GM23338 (cell line): ENCODE results near the gene MACF1. TPM values are rescaled to one million over a fixed set of nuclear protein-coding genes. Genes with fewer than 3 reads are reported as not detected.

Experiments used
- ATAC-seq: fragments of 200-7000 bp; cut with Tn5 transposase; 3 replicates; pipeline ENCODE4 v1.9.1; 2020
- DNase-seq: peaks from one replicate; pipeline ENCODE4 v3.0.0-alpha.2; 2015; ENCODE audit warnings: low spot score
- H2AFZ ChIP-seq: fragments of 200-600 bp; sonication (generic); 2 replicates; pipeline ENCODE4 v1.8.0; 2016; ENCODE audit warnings: antibody characterized with exemption, mild to moderate bottlenecking, moderate library complexity
- H3F3A ChIP-seq: fragments of 200-600 bp; sonication (generic); replicated peaks from 2 replicates; pipeline ENCODE4 v1.8.0; 2017; ENCODE audit warnings: antibody characterized with exemption, mixed run types, low read depth
- H3K27ac ChIP-seq: fragments of 200-600 bp; sonication (generic); 2 replicates; pipeline ENCODE4 v1.6.1; 2016; ENCODE audit warnings: low read depth
- H3K27me3 ChIP-seq: fragments of 200-600 bp; sonication (generic); 2 replicates; pipeline ENCODE4 v1.8.0; 2016; ENCODE audit warnings: mild to moderate bottlenecking, mixed run types, moderate library complexity; ENCODE audit not compliant: insufficient read depth
- H3K36me3 ChIP-seq: fragments of 200-600 bp; sonication (generic); 2 replicates; pipeline ENCODE4 v1.8.0; 2016; ENCODE audit warnings: mild to moderate bottlenecking; ENCODE audit not compliant: insufficient read depth
- H3K4me1 ChIP-seq: fragments of 200-600 bp; sonication (generic); 2 replicates; pipeline ENCODE4 v1.8.0; 2016; ENCODE audit warnings: mild to moderate bottlenecking, moderate library complexity; ENCODE audit not compliant: insufficient read depth
- H3K4me2 ChIP-seq: fragments of 200-600 bp; sonication (generic); 2 replicates; pipeline ENCODE4 v1.7.1; 2017; ENCODE audit warnings: mixed run types
- H3K4me3 ChIP-seq: fragments of 200-600 bp; sonication (generic); 2 replicates; pipeline ENCODE4 v1.6.1; 2016; ENCODE audit warnings: mixed run types
- H3K79me2 ChIP-seq: fragments of 200-600 bp; sonication (generic); replicated peaks from 2 replicates; pipeline ENCODE4 v1.8.0; 2017; ENCODE audit warnings: mild to moderate bottlenecking; ENCODE audit not compliant: insufficient read depth
- H3K9me2 ChIP-seq: fragments of 200-600 bp; sonication (generic); 2 replicates; pipeline ENCODE4 v1.8.0; 2017; ENCODE audit not compliant: insufficient read depth
- H4K20me1 ChIP-seq: fragments of 200-600 bp; sonication (generic); replicated peaks from 2 replicates; pipeline ENCODE4 v1.8.0; 2017; ENCODE audit warnings: mild to moderate bottlenecking; ENCODE audit not compliant: insufficient read depth
- H3K27ac Mint-ChIP-seq: 2 replicates; pipeline ENCODE4 v1.8.0; 2020; ENCODE audit warnings: inconsistent platforms, mild to moderate bottlenecking, moderate library complexity, mixed read lengths
- H3K27me3 Mint-ChIP-seq: 3 replicates; pipeline ENCODE4 v1.8.0; 2022; ENCODE audit warnings: low read depth, mild to moderate bottlenecking, moderate library complexity, mixed read lengths, inconsistent platforms; ENCODE audit not compliant: insufficient read depth, poor library complexity
- H3K36me3 Mint-ChIP-seq: 3 replicates; pipeline ENCODE4 v1.8.0; 2021; ENCODE audit warnings: low read depth, mild to moderate bottlenecking, inconsistent platforms, moderate library complexity, mixed read lengths
- H3K4me1 Mint-ChIP-seq: 3 replicates; pipeline ENCODE4 v1.8.0; 2020; ENCODE audit warnings: mild to moderate bottlenecking, inconsistent platforms, mixed read lengths
- H3K4me3 Mint-ChIP-seq: 3 replicates; pipeline ENCODE4 v1.8.0; 2021; ENCODE audit warnings: moderate library complexity, mild to moderate bottlenecking, inconsistent platforms, mixed read lengths
- H3K9me3 Mint-ChIP-seq: 3 replicates; pipeline ENCODE4 v1.8.0; 2020; ENCODE audit warnings: moderate library complexity, mild to moderate bottlenecking, inconsistent platforms, mixed read lengths
- ETS1 ChIP-seq: IDR thresholded peaks from 2 replicates; pipeline ENCODE4 v1.6.1; 2016; ENCODE audit warnings: antibody characterized with exemption
- EZH2phosphoT487 ChIP-seq: fragments of 200-600 bp; sonication (generic); IDR thresholded peaks from one replicate; pipeline ENCODE4 v1.8.1; 2018; ENCODE audit warnings: antibody characterized with exemption; ENCODE audit not compliant: unreplicated experiment
- JUNB ChIP-seq: IDR thresholded peaks from one replicate; pipeline ENCODE4 v1.6.1; 2016; ENCODE audit warnings: antibody characterized with exemption; ENCODE audit not compliant: unreplicated experiment
- POLR2AphosphoS5 ChIP-seq: IDR thresholded peaks from 2 replicates; pipeline ENCODE4 v1.6.1; 2016; ENCODE audit warnings: antibody characterized with exemption, low read depth
- REST ChIP-seq: IDR thresholded peaks from one replicate; pipeline ENCODE4 v1.6.1; 2018; ENCODE audit warnings: antibody characterized with exemption; ENCODE audit not compliant: unreplicated experiment
- STAT1 ChIP-seq: IDR thresholded peaks from one replicate; pipeline ENCODE4 v1.6.1; 2016; ENCODE audit warnings: antibody characterized with exemption; ENCODE audit not compliant: unreplicated experiment
- ZNF114 ChIP-seq: fragments of 250-450 bp; sonication (Bioruptor Pico); IDR thresholded peaks from 2 replicates; pipeline ENCODE4 v1.5.0; 2020; ENCODE audit warnings: mild to moderate bottlenecking, moderate library complexity
- ZNF331 ChIP-seq: fragments of 250-450 bp; sonication (Bioruptor Pico); IDR thresholded peaks from 2 replicates; pipeline ENCODE4 v1.5.0; 2020; ENCODE audit warnings: low read depth, mild to moderate bottlenecking, moderate library complexity
- polyA plus RNA-seq: library from polyadenylated mRNA; unstranded; fragments of >200 nt; fragmentation: Nextera tagmentation; extraction: Ambion mirVana; gene quantifications from 2 replicates; pipeline ENCODE4 v1.2.1, GENCODE V29; 2016
- total RNA-seq: library from RNA; depleted of rRNA; stranded (reverse); fragments of >200 nt; shearing (Covaris generic); gene quantifications from 2 replicates; pipeline ENCODE4 v1.2.3, GENCODE V29; 2014

The MACF1 gene
- total and polyA plus RNA-seq, 2 experiments from 2014 or later, result 104 to 399 TPM

GRCh38 chr1:39370602-39371001 lies 166.1 kb downstream of the MACF1 start (continued):
- TF ChIP-seq REST (no peak), ZNF331 (CRISPR knock-in tag) (no peak), ZNF114 (CRISPR knock-in tag) (no peak), POLR2AphosphoS5 (no peak), ETS1 (no peak), STAT1 (no peak), JUNB (no peak), EZH2phosphoT487 (no peak)

GRCh38 chr1:39372105-39372504 lies 167.6 kb downstream of the MACF1 start:
- Histone ChIP-seq H3K36me3 (peaks cover 36% of the 10 kb centered on the region), H2AFZ (no peak overlapping the region), H3F3A (no peaks in the 10 kb centered on the region), H3K79me2 (no peaks in the 10 kb centered on the region), H3K4me2 (no peak overlapping the region), H4K20me1 (0 out of 2 replicates have a peak, but pooled peaks cover 11% of the 10 kb centered on the region), H3K9me2 (no peaks in the 10 kb centered on the region), H3K4me3 (no peak overlapping the region), H3K4me1 (no peaks in the 10 kb centered on the region), H3K27me3 (no peaks in the 10 kb centered on the region), H3K27ac (no peak overlapping the region)
- no peak for TF ChIP-seq JUNB
- Mint-ChIP-seq H3K4me3 (no peak overlapping the region), H3K9me3 (no peaks in the 10 kb centered on the region), H3K27me3 (peaks cover 8% of the 10 kb centered on the region), H3K27ac (no peak overlapping the region), H3K36me3 (peaks cover 65% of the 10 kb centered on the region), H3K4me1 (no peaks in the 10 kb centered on the region)
- DNase-seq (no peak), ATAC-seq (no peak)

- no peak overlapping the region for H3K4me3 ChIP-seq
- no peak for TF ChIP-seq REST
- TF ChIP-seq ETS1, result no peak
- ATAC-seq (no peak), DNase-seq (no peak)
- H3K9me2 ChIP-seq, result no peaks in the 10 kb centered on the region
- H3K4me3 Mint-ChIP-seq, result no peak overlapping the region
- no peaks in the 10 kb centered on the region for H3K4me1 ChIP-seq
- peaks cover 9% of the 10 kb centered on the region; the same call in 1 of the 2 replicates for H4K20me1 ChIP-seq
- H3K9me3 Mint-ChIP-seq, result no peaks in the 10 kb centered on the region
- no peaks in the 10 kb centered on the region for H3K79me2 ChIP-seq
- H3K27ac Mint-ChIP-seq, result 0 out of 2 replicates have a peak overlapping the region, but pooled peaks have one; percentile 76
- H3K36me3 Mint-ChIP-seq, result peaks cover 55% of the 10 kb centered on the region
- no peaks in the 10 kb centered on the region for H3K27me3 ChIP-seq
- no peaks in the 10 kb centered on the region for H3F3A ChIP-seq
- peaks cover 7% of the 10 kb centered on the region for H3K27me3 Mint-ChIP-seq
- peaks cover 35% of the 10 kb centered on the region for H3K36me3 ChIP-seq
- no peak overlapping the region for H2AFZ ChIP-seq
- peaks cover 4% of the 10 kb centered on the region; the same call in 1 of the 3 replicates for H3K4me1 Mint-ChIP-seq
- H3K4me2 ChIP-seq, result no peak overlapping the region
- H3K27ac ChIP-seq, result no peak overlapping the region; the same call in 1 of the 2 replicates
Observed at GRCh38 chr1:39376656-39377055, 172.2 kb downstream of the MACF1 start.
